HepG2 (cell line): ENCODE data around the gene CCL16. TPM values are rescaled to one million over a fixed set of nuclear protein-coding genes. Genes with fewer than 3 reads are reported as not detected.

ENCODE experiments used
- ARNTL ChIP-seq: sonication (generic); formaldehyde crosslinking; IDR thresholded peaks from 2 replicates; pipeline ENCODE4 v1.4.0; 2020; ENCODE audit warnings: mild to moderate bottlenecking, missing genetic modification reagents
- FOSL2 ChIP-seq: sonication (generic); formaldehyde crosslinking; IDR thresholded peaks from 2 replicates; pipeline ENCODE4 v1.4.0; 2020; ENCODE audit warnings: missing genetic modification reagents
- GATAD1 ChIP-seq: IDR thresholded peaks from 2 replicates; pipeline ENCODE4 v1.6.1; 2016; ENCODE audit warnings: missing genetic modification reagents, missing compliant biosample characterization
- IKZF1 ChIP-seq: fragments of 450-650 bp; IDR thresholded peaks from 2 replicates; pipeline ENCODE4 v1.7.1; 2016
- MIER3 ChIP-seq: IDR thresholded peaks from 2 replicates; pipeline ENCODE4 v1.6.1; 2016; ENCODE audit warnings: missing compliant biosample characterization, borderline replicate concordance
- MYC ChIP-seq: sonication (generic); formaldehyde crosslinking; IDR thresholded peaks from 2 replicates; pipeline ENCODE4 v1.9.0; 2021; ENCODE audit warnings: missing genetic modification reagents, borderline replicate concordance
- NCOR1 ChIP-seq: fragments of 200-600 bp; sonication (generic); IDR thresholded peaks from 2 replicates; pipeline ENCODE4 v1.7.0; 2017; ENCODE audit warnings: antibody characterized with exemption, low read length, borderline replicate concordance
- NR2F1 ChIP-seq, 2 experiments: fragments of 450-650 bp in 1 of 2; formaldehyde crosslinking in 1 of 2; IDR thresholded peaks; 2 replicates each; pipeline versions ENCODE4 v1.5.0 to v1.6.1; 2016 to 2020; ENCODE audit warnings: mild to moderate bottlenecking in 1 of 2, missing compliant biosample characterization in 1 of 2, missing genetic modification reagents in 1 of 2, moderate library complexity in 1 of 2
- PRDM10 ChIP-seq: sonication (generic); formaldehyde crosslinking; IDR thresholded peaks from 2 replicates; pipeline ENCODE4 v1.4.0; 2020; ENCODE audit warnings: low read depth, missing genetic modification reagents
- SALL2 ChIP-seq: sonication (generic); formaldehyde crosslinking; IDR thresholded peaks from 2 replicates; pipeline ENCODE4 v1.8.1; 2023; ENCODE audit warnings: mild to moderate bottlenecking, missing genetic modification reagents, inconsistent platforms
- ZBTB2 ChIP-seq: sonication (generic); formaldehyde crosslinking; IDR thresholded peaks from 2 replicates; pipeline ENCODE4 v1.8.0; 2022; ENCODE audit warnings: low read depth, missing genetic modification reagents
- ZNF609 ChIP-seq: sonication (generic); formaldehyde crosslinking; IDR thresholded peaks from 2 replicates; pipeline ENCODE4 v1.4.0; 2020; ENCODE audit warnings: mild to moderate bottlenecking, missing genetic modification reagents, borderline replicate concordance
- ZNF674 ChIP-seq: sonication (generic); formaldehyde crosslinking; IDR thresholded peaks from 2 replicates; pipeline ENCODE4 v1.5.0; 2020; ENCODE audit warnings: low read depth, mild to moderate bottlenecking, missing genetic modification reagents
- polyA plus RNA-seq, 8 experiments: library from polyadenylated mRNA; depleted of rRNA in 3 of 8; stranded (reverse) in 7 of 8; unstranded in 1 of 8; fragments of >200 nt; fragmentation: Illumina TruSeq in 4 of 8; extraction: Trizol in 4 of 8; gene quantifications; 2 replicates each; pipeline versions ENCODE4 v1.2.1 to v1.2.3, GENCODE V29; 2011 to 2016; ENCODE audit warnings: low read depth in 4 of 8, missing spikeins in 1 of 8, mixed read lengths in 1 of 8; ENCODE audit not compliant: insufficient read depth in 1 of 8
- total RNA-seq, 5 experiments: library from RNA; depleted of rRNA; stranded (reverse); fragments of >200 nt; fragmentation: Illumina TruSeq; extraction: Trizol; gene quantifications; 2 replicates each; pipeline ENCODE4 v1.2.3, GENCODE V29; 2016; ENCODE audit warnings: low read depth in 1 of 5
- TF ChIP-seq, protein P1 (sequence below): sonication (generic); formaldehyde crosslinking; conservative IDR thresholded peaks from 2 replicates; pipeline ENCODE4 v1.4.0; 2020; ENCODE audit warnings: missing genetic modification reagents
- TF ChIP-seq, protein P2 (sequence below): sonication (generic); formaldehyde crosslinking; IDR thresholded peaks from 2 replicates; pipeline ENCODE4 v1.5.0; 2020; ENCODE audit warnings: mild to moderate bottlenecking, missing genetic modification reagents

CCL16 gene
- total and polyA plus RNA-seq, 2 of the 13 experiments (the other 11 are each of a cell fraction or from before 2014, with no cell fraction given), result 2.0 to 14.7 TPM

GRCh38 chr17:36000732-36001109 lies 19.4 kb upstream of the CCL16 start (continued):
- TF ChIP-seq PRDM10 (CRISPR knock-in tag) (no peak), SALL2 (CRISPR knock-in tag) (no peak), NR2F1 (CRISPR knock-in tag; IDR thresholded peaks at IDR 0.05) (peak; percentile 75 to 79), FOSL2 (peak; percentile 80), ZNF609 (peak; percentile 67; the same call in 1 of the 2 replicates), ARNTL (peak; percentile 66), IKZF1 (no peak), GATAD1 (CRISPR knock-in tag) (0 out of 2 replicates have a peak, but pooled peaks have one; percentile 5), NCOR1 (no peak), ZNF674 (CRISPR knock-in tag) (no peak), MIER3 (CRISPR knock-in tag) (no peak), MYC (CRISPR knock-in tag) (no peak), ZBTB2 (CRISPR knock-in tag) (no peak)
- TF ChIP-seq, protein P1, sequence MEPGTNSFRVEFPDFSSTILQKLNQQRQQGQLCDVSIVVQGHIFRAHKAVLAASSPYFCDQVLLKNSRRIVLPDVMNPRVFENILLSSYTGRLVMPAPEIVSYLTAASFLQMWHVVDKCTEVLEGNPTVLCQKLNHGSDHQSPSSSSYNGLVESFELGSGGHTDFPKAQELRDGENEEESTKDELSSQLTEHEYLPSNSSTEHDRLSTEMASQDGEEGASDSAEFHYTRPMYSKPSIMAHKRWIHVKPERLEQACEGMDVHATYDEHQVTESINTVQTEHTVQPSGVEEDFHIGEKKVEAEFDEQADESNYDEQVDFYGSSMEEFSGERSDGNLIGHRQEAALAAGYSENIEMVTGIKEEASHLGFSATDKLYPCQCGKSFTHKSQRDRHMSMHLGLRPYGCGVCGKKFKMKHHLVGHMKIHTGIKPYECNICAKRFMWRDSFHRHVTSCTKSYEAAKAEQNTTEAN (CRISPR knock-in tag), result no peak
- TF ChIP-seq, protein P2, sequence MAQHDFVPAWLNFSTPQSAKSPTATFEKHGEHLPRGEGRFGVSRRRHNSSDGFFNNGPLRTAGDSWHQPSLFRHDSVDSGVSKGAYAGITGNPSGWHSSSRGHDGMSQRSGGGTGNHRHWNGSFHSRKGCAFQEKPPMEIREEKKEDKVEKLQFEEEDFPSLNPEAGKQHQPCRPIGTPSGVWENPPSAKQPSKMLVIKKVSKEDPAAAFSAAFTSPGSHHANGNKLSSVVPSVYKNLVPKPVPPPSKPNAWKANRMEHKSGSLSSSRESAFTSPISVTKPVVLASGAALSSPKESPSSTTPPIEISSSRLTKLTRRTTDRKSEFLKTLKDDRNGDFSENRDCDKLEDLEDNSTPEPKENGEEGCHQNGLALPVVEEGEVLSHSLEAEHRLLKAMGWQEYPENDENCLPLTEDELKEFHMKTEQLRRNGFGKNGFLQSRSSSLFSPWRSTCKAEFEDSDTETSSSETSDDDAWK (CRISPR knock-in tag), result no peak
